B cell (primary cell): ENCODE results near the gene CADM2. TPM values are rescaled to one million over a fixed set of nuclear protein-coding genes. Genes with fewer than 3 reads are reported as not detected.

Experiments used
- ATAC-seq: fragments of 200-7000 bp; cut with Tn5 transposase; one replicate; pipeline ENCODE4 v1.10.0; 2021; ENCODE audit warnings: low read depth, mild to moderate bottlenecking, moderate number of reproducible peaks, moderate library complexity
- CTCF ChIA-PET: fragments of 350-600 bp; sonication (Branson Sonifier 250); formaldehyde crosslinking; loops from one replicate; lab custom pipeline; 2021; ENCODE audit warnings: antibody characterized with exemption, inconsistent platforms; lab: Charles Lee
- POLR2A ChIA-PET: fragments of 350-600 bp; sonication (Branson Sonifier 250); formaldehyde crosslinking; loops from one replicate; lab custom pipeline; 2021; ENCODE audit warnings: antibody characterized with exemption; lab: Charles Lee
- DNase-seq: peaks from one replicate; pipeline ENCODE4 v3.0.0; 2013
- H2AFZ ChIP-seq: 2 replicates; pipeline ENCODE4 v1.6.1; 2012; ENCODE audit warnings: mild to moderate bottlenecking, low read depth, low read length; ENCODE audit not compliant: insufficient read depth, poor library complexity, severe bottlenecking
- H3K27ac ChIP-seq, 2 donors: 1 replicate in 1 of 2; 2 replicates in 1 of 2; pipeline ENCODE4 v1.5.1; 2012 to 2013; ENCODE audit warnings: low read length in 2 of 2, mild to moderate bottlenecking in 2 of 2, moderate library complexity in 1 of 2
- H3K27me3 ChIP-seq, 4 experiments: fragments of 200-600 bp in 1 of 4; sonication (generic) in 1 of 4; replicated peaks in 1 of 4; 1 replicate in 2 of 4; 2 replicates in 2 of 4; pipeline versions ENCODE4 v1.6.1 to v1.7.0; 2013 to 2016; ENCODE audit warnings: low read length in 3 of 4, mild to moderate bottlenecking in 2 of 4, mixed read lengths in 1 of 4, moderate library complexity in 1 of 4; ENCODE audit not compliant: insufficient read depth in 4 of 4, control insufficient read depth in 3 of 4; ENCODE audit errors: control extremely low read depth in 1 of 4
- H3K36me3 ChIP-seq, 2 experiments: replicated peaks in 1 of 2; 1 replicate in 1 of 2; 2 replicates in 1 of 2; pipeline versions ENCODE4 v1.6.1 to v1.7.1; 2013; ENCODE audit warnings: low read length in 1 of 2; ENCODE audit not compliant: insufficient read depth in 2 of 2, control insufficient read depth in 1 of 2; ENCODE audit errors: control extremely low read depth in 1 of 2, extremely low read depth in 1 of 2
- H3K4me1 ChIP-seq, 2 donors: fragments of 200-600 bp in 1 of 2; sonication (generic) in 1 of 2; 1 replicate in 1 of 2; 2 replicates in 1 of 2; pipeline versions ENCODE4 v1.5.1 to v1.6.1; 2013 to 2017; ENCODE audit warnings: low read length in 2 of 2; ENCODE audit not compliant: control insufficient read depth in 2 of 2, insufficient read depth in 2 of 2
- H3K4me2 ChIP-seq: replicated peaks from 2 replicates; pipeline ENCODE3; 2012; ENCODE audit warnings: mild to moderate bottlenecking, low read depth, low read length; ENCODE audit not compliant: poor library complexity, severe bottlenecking
- H3K4me3 ChIP-seq, 5 experiments: fragments of 200-600 bp in 1 of 5; sonication (generic) in 1 of 5; 1 replicate in 3 of 5; 2 replicates in 2 of 5; pipeline versions ENCODE4 v1.5.1 to v1.7.0; 2011 to 2016; ENCODE audit warnings: low read length in 4 of 5, mild to moderate bottlenecking in 4 of 5, low read depth in 2 of 5, control low read depth in 1 of 5, moderate library complexity in 1 of 5; ENCODE audit not compliant: insufficient read depth in 1 of 5; ENCODE audit errors: control extremely low read depth in 1 of 5, extremely low read depth in 1 of 5
- H3K79me2 ChIP-seq: fragments of 200-600 bp; sonication (generic); one replicate; pipeline ENCODE4 v1.6.0; 2016; ENCODE audit warnings: low read length; ENCODE audit not compliant: control insufficient read depth, insufficient read depth
- H3K9ac ChIP-seq: fragments of 200-600 bp; sonication (generic); 2 replicates; pipeline ENCODE4 v1.6.1; 2017; ENCODE audit warnings: mild to moderate bottlenecking, low read length, moderate library complexity
- H3K9me3 ChIP-seq, 3 donors: one replicate each; pipeline versions ENCODE4 v1.6.1 to v1.7.1; 2013; ENCODE audit warnings: low read length in 2 of 3; ENCODE audit not compliant: control insufficient read depth in 2 of 3, insufficient read depth in 1 of 3; ENCODE audit errors: control extremely low read depth in 1 of 3
- H4K20me1 ChIP-seq: 2 replicates; pipeline ENCODE4 v1.6.0; 2012; ENCODE audit warnings: mild to moderate bottlenecking, low read length; ENCODE audit not compliant: insufficient read depth, control insufficient read depth, poor library complexity, severe bottlenecking
- H3K27ac Mint-ChIP-seq: one replicate; pipeline ENCODE4 v1.8.0; 2021; ENCODE audit warnings: mixed read lengths
- H3K27me3 Mint-ChIP-seq: one replicate; pipeline ENCODE4 v1.8.0; 2021; ENCODE audit warnings: mixed read lengths
- H3K4me1 Mint-ChIP-seq: one replicate; pipeline ENCODE4 v1.8.0; 2021; ENCODE audit warnings: mixed read lengths
- H3K4me3 Mint-ChIP-seq: one replicate; pipeline ENCODE4 v1.8.0; 2021; ENCODE audit warnings: mixed read lengths
- H3K9me3 Mint-ChIP-seq: one replicate; pipeline ENCODE4 v1.8.0; 2022; ENCODE audit warnings: mixed read lengths; ENCODE audit not compliant: insufficient read depth
- EZH2 ChIP-seq: IDR thresholded peaks from 2 replicates; pipeline ENCODE4 v1.6.1; 2012; ENCODE audit warnings: borderline replicate concordance, low read depth, mild to moderate bottlenecking, moderate library complexity, low read length; ENCODE audit not compliant: insufficient read depth, poor library complexity, severe bottlenecking
- WGBS: methylation state at CpG from one replicate; pipeline ENCODE4 v1.1.5; 2013; ENCODE audit warnings: missing lambda C conversion rate; ENCODE audit not compliant: insufficient coverage; 5-methylcytosine and 5-hydroxymethylcytosine counted together
- intact Hi-C: fragments of 100-400 bp; cut with micrococcal nuclease; formaldehyde crosslinking; loops from one replicate; pipeline ENCODE4 v1.10.0; 2022
- polyA plus RNA-seq: library from polyadenylated mRNA; depleted of rRNA; stranded (reverse); fragments of >200 nt; gene quantifications from 2 replicates; pipeline ENCODE4 v1.2.3, GENCODE V29; 2012
- total RNA-seq, 2 donors: library from RNA; stranded (reverse); fragments of 120-200 nt in 1 of 2; gene quantifications; 1 replicate in 1 of 2; 2 replicates in 1 of 2; pipeline versions ENCODE4 v1.2.3 to v1.2.4, GENCODE V29; 2013 to 2022
- TF ChIP-seq, protein P1 (sequence below): fragments of 200-600 bp; IDR thresholded peaks from one replicate; pipeline ENCODE4 v1.8.0; 2022; ENCODE audit warnings: antibody characterized with exemption, mild to moderate bottlenecking

Gene CADM2
- total and polyA plus RNA-seq, 2 donors (not counting 1 experiment from before 2014, with no cell fraction given), result 0.10 to 0.37 TPM

DNA sequence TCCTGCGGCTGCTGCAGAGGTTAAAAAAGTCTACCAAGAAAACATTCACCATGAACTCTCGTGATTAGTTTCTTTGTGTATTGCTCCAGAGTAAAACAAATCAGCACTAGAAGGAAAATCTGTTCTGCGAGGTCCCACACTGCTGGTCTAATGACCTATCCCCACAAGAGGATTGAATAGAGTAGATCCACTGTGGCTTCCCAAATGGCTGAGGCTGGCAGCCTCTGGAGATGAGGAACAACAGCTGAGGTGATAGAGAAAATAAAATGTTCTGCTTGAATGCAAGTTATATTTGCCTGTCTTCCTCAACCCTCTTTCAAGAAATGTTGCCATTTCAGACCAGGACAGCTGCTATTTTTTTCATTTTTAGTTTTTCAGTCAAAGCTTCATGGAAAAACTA lies 883.3 kb downstream of the CADM2 start:
- H4K20me1 ChIP-seq, result no peaks in the 10 kb centered on the region
- POLR2A ChIA-PET, result no interaction called here
- no peak overlapping the region for H3K9ac ChIP-seq
- H3K4me1 Mint-ChIP-seq, result no peaks in the 10 kb centered on the region
- no peaks in the 10 kb centered on the region for H3K27me3 Mint-ChIP-seq
- H3K27ac ChIP-seq, result no peak overlapping the region
- H3K27me3 ChIP-seq, result no peaks in the 10 kb centered on the region
- H3K79me2 ChIP-seq, result no peaks in the 10 kb centered on the region
- H2AFZ ChIP-seq, result no peak overlapping the region
- WGBS, result no CpG with 5 or more reads among the region's 3 CpGs
- no peaks in the 10 kb centered on the region for H3K9me3 Mint-ChIP-seq
- no peaks in the 10 kb centered on the region for H3K9me3 ChIP-seq
- no peak overlapping the region for H3K4me3 ChIP-seq
- intact Hi-C loops, result no loop called here
- CTCF ChIA-PET, result no interaction called here
- no peaks in the 10 kb centered on the region for H3K36me3 ChIP-seq
- no peak overlapping the region for H3K4me2 ChIP-seq
- no peak overlapping the region for H3K27ac Mint-ChIP-seq
- ATAC-seq (no peak), DNase-seq (no peak)
- no peaks in the 10 kb centered on the region for H3K4me1 ChIP-seq
- no peak overlapping the region for H3K4me3 Mint-ChIP-seq
- TF ChIP-seq, protein P1, sequence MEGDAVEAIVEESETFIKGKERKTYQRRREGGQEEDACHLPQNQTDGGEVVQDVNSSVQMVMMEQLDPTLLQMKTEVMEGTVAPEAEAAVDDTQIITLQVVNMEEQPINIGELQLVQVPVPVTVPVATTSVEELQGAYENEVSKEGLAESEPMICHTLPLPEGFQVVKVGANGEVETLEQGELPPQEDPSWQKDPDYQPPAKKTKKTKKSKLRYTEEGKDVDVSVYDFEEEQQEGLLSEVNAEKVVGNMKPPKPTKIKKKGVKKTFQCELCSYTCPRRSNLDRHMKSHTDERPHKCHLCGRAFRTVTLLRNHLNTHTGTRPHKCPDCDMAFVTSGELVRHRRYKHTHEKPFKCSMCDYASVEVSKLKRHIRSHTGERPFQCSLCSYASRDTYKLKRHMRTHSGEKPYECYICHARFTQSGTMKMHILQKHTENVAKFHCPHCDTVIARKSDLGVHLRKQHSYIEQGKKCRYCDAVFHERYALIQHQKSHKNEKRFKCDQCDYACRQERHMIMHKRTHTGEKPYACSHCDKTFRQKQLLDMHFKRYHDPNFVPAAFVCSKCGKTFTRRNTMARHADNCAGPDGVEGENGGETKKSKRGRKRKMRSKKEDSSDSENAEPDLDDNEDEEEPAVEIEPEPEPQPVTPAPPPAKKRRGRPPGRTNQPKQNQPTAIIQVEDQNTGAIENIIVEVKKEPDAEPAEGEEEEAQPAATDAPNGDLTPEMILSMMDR, result no peak
- no peak for TF ChIP-seq EZH2

DNA sequence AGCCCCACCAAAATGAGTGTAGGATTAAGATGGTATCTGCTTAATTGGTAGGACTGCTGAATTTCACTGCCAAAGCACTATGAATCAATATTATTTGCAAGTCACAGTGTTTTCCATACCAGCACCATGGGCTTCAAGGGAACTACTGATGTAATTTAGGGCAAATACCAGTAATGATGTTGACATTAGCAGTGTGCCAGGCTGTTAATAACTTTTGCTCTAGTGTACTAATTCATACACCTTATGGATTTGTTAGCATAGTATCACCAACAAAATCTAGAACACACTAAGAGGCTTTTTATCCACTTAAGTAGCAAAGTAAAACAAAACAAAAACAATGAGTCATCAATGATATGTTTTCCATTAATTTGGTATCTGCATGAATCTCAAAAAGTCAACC lies 888.2 kb downstream of the CADM2 start:
- H3K4me1 ChIP-seq, result no peaks in the 10 kb centered on the region
- Mint-ChIP-seq H3K4me3 (no peak overlapping the region), H3K27me3 (no peaks in the 10 kb centered on the region), H3K9me3 (no peaks in the 10 kb centered on the region), H3K27ac (no peak overlapping the region), H3K4me1 (no peaks in the 10 kb centered on the region)
- ChIA-PET POLR2A (no interaction called here), CTCF (no interaction called here)
- no peak overlapping the region for H3K9ac ChIP-seq
- H3K27me3 ChIP-seq, result no peaks in the 10 kb centered on the region
- intact Hi-C loops, result no loop called here
- H3K4me2 ChIP-seq, result no peak overlapping the region
- H3K79me2 ChIP-seq, result no peaks in the 10 kb centered on the region
- no peak overlapping the region for H2AFZ ChIP-seq
- H3K36me3 ChIP-seq, result no peaks in the 10 kb centered on the region
- H3K9me3 ChIP-seq, result no peaks in the 10 kb centered on the region
- TF ChIP-seq, protein P1, result no peak
- no peak for TF ChIP-seq EZH2
- DNase-seq, result no peak
- no peaks in the 10 kb centered on the region for H4K20me1 ChIP-seq
- H3K4me3 ChIP-seq, result no peak overlapping the region
- ATAC-seq, result no peak
- no peak overlapping the region for H3K27ac ChIP-seq
